NCI-H1105 treated with DMSO at 0.1 percent for 48 hours (cell line): ENCODE measurements around the gene ATG2A.
A peak's percentile ranks its signal among the peaks of the same experiment; 100 is the strongest.
"Not testable (repeated sequence)": the region's sequence is repeated elsewhere in the genome, so short reads cannot be mapped to it uniquely, and the experiment has no call there.

ENCODE experiments used
- DNase-seq: peaks from one replicate; lab custom pipeline; 2025; lab: John Stamatoyannopoulos, UW

Gene ATG2A

DNA sequence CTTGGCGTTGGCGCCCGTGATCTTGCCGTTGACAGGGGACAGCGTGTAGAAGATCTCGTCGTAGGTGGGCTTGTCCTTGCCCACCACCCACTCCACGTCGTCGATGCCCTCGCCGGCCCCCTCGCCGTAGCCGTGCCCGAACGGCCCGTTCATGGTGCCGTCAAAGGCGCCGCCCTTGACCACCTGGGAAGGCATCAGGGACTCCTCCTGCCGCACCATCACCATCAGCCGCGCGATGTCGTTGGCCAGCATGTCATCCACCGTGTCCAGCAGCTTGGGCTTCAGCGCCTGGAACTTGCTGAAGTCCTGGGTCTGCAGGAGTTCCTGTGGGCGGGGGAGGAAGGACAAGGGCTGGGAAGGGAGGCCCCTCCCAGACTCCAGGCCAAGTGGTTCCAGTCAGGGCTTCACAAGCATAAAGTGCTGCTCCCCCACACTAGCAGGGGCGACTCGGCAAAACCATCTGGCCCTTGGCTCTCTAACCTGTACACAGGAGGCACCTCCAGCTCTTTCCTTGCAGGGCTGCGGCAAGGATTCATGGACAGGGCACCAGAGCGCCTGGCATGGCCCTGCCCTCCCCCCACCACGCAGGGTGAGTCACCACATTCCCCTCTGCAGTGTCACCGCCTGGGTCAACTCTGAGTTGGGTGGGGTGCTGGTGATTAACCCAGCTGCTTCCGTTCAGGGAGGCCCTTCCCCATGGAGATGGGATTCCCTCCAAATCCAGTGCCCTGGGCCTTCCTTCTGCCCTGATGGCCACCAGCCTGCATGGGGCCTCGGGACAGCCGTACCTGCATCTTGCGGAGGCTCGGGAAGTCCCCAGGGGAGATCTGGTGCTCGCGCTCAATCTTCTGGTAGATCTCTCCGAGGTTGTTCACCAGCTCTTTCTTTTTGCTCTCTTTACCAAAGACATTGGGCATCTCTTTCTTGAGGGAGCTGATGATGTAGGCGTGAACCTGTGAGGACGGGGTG lies 62.2 kb downstream of the ATG2A start:
- DNase-seq, result no peak

DNA sequence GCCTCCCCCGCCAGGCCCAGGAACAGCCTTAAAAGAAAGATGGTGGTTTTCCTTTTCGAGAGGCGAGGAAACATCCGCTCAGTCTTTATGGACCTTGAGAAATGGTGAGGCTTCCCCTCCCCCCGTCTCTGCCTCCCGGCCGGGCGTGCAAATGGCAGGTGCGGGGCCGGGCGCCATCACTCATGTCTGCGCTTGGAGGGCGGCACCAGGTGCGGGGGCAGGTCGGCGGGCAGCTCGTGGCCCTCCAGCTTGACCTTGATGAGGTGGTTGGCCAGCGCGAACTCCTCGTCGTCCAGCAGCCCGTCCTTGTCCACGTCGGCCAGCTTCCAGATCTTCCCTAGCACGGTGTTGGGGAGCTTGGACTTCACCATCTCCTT lies 62.9 kb downstream of the ATG2A start:
- DNase-seq, result no peak

- DNase-seq, result no peak
These were observed 63.3 kb downstream of the ATG2A start for GRCh38 chr11:64853709-64854108.

GRCh38 chr11:64852804-64853509 lies 64.1 kb downstream of the ATG2A start:
- no peak for DNase-seq

DNA sequence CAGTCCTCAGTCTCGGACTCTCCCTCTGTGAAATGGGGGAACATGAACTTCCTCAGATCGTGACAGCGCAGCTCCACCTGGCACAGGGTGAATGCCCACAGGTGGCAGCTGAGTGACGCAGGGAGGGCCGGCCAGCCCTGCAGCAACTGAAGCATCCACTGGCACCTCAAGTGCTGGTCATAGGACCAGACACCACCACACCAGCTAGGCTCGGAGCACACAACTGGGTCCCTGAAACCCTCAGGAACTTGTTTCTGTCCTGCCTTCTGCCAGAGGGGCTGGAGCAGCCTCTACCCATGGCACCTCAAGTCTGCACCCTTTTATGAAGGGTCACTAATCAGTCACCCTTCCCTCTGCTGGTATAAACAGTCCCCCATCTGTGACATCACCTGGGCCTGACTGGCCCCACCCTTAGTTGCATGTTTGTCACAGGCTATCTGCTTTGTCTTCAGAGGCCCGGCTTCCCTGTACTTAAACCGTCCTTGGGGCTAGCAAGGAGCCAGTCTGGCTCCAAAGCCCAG lies 65.1 kb downstream of the ATG2A start:
- no peak for DNase-seq

DNA sequence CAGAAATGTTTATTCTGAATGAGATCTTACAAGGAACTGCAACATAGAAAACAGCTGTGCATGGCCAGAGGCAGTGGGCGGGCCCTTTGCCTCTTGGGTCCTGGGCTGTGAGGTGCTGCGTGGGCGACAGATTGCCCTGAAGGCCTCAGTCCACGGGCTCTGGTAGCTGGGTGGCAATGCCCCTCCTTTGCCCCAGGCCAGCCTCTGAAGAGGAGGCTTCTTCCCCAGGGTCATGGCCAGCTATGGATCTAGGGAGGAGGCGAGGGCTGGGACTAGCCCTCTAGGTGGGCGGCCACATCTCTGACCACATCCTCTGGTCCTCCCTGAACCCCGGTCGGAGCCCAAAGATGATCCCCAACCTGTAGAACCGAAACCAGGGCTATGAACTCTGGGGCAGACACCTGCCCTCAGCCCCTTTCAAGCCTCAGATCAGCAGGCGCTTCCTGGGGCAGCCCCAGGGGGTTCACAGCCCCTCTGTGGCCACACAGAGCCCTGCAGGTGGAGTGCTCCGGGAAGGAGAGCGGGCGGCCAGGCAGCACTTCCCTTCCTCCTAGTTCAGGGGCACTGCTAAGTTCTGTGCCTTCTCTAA lies 65.9 kb downstream of the ATG2A start:
- DNase-seq, result no peak

- DNase-seq, result no peak
These were observed 67.2 kb downstream of the ATG2A start for GRCh38 chr11:64849598-64850356.

GRCh38 chr11:64848826-64849597 lies 68.0 kb downstream of the ATG2A start:
- no peak for DNase-seq

DNA sequence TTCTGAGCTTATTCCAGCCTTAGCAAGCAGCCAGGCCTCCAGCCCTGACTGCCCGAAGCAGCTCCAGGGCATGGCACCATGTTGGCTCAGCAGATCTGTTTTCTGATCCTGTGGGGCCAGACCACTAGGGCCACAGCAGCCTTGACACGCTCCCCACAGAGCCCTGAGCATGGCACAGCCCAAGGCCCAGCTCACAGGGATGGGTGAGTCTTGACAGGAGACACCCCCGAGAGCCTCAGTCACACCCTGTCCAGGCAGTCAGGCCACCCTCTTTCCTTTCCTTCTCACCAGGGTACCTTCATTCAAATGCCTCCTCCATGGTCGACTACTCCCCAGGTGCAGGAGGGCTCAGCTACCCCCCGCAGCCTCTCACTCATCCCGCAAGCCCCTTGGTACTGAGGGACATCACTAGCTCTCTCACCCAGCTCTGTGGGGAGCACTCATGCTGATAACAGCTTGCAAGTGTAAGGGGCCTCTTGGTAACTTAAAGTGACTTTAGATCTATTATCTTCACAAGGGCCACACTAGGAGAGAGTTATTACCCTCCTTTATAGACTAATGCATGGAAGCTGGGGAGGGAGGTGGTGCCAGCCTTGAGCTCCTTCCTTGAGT lies 68.7 kb downstream of the ATG2A start:
- no peak for DNase-seq

- peak; percentile 89 for DNase-seq
These were observed 69.9 kb downstream of the ATG2A start for GRCh38 chr11:64846998-64847666.

DNA sequence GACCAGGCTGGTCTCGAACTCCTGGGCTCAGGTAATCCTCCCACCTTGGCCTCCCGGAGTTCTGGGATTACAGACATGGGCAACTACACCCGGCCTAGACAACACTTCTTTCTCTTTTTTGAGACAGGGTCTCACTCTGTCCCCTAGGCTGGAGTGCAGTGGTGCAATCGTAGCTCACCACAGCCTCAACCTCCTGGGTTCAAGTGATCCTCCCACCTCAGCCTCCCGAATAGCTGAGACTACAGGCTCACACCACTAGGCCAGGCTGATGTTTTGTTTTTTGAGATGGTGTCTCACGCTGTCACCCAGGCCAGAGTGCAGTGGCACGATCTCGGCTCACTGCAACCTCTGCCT lies 71.3 kb downstream of the ATG2A start:
- DNase-seq, result not testable (repeated sequence)

DNA sequence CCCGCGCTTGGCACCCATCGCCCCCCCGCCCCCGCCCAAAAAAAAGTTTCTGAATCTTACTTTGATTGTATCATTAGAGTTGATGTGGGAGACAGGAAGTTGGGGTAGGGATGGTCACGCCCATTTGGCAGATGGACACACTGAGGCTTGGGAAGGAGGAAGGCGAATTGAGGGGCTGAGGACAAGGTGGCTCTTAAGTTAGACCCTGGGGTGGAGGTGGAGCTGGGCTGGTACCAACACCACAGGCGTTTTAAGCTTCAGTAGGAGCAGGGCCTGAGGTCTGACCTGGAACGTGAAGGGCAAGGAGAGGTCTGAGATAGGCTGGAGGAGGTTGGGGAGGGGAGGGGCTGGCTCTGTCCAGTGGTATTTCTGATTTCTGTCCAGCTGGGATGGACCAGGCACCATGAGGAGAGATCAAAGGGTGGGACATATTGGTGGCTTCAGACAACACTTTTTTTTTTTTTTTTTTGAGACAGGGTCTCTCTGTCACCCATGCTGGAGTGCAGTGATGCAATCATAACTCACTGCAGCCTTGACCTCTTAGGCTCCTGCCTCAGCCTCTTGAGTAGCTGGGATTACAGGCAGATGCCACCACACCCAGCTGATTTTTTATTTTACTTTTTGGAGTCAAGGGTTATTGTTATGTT lies 71.8 kb downstream of the ATG2A start:
- no peak for DNase-seq
